NCI-H128 (cell line): ENCODE measurements around the gene CRTC1.
"Not testable (repeated sequence)": the region's sequence is repeated elsewhere in the genome, so short reads cannot be mapped to it uniquely, and the experiment has no call there.

Source experiments
- DNase-seq: peaks from one replicate; lab custom pipeline; 2025; ENCODE audit not compliant: unreplicated experiment; lab: John Stamatoyannopoulos, UW

CRTC1 gene

DNA sequence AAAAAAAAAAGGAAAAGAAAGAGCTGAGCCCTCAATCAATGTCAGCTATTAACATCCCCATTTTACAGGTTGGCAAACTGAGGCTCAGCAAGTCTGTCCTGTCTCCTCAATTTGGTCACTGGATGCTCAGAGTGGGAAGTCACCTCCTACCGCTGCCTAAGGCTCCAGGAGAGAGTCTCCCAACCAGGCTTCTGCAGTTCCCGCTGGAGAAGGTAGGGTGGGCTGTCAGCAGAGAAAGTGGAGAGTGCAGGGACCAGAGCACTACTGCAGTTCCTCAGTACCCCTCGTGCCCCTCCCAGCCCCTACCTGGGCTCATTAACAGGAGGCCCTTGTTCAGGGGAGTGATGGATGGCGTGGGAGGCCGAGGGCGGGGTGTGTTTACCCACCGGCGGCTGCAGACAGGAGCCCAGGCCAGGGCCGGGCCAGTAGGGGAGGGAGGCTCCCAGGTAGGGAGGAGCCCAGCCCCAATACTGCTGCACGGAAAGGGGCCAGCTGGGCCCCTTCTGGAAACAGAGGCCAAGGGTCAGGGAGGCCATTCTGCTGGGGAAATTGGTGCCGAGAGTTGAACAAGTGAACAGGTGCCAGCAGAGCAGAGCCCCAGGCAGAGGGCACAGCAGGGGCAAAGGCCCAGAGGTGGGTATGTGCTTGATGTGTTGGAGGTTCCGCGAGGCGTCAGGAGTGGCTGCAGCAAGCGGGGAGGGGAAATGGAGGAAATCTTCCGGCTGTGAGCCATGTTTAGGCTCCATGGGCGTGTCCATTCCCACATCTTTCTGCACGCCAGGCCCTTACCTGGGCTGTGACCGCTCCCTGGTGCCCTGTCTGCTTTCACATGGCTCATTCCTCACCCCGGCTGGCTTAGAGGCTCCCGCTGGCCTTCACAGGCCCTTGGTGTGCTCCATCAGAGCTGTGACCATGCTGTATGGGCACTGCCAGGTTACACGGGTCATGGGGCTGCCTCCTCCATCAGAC lies 115.2 kb downstream of the CRTC1 start:
- no peak for DNase-seq

DNA sequence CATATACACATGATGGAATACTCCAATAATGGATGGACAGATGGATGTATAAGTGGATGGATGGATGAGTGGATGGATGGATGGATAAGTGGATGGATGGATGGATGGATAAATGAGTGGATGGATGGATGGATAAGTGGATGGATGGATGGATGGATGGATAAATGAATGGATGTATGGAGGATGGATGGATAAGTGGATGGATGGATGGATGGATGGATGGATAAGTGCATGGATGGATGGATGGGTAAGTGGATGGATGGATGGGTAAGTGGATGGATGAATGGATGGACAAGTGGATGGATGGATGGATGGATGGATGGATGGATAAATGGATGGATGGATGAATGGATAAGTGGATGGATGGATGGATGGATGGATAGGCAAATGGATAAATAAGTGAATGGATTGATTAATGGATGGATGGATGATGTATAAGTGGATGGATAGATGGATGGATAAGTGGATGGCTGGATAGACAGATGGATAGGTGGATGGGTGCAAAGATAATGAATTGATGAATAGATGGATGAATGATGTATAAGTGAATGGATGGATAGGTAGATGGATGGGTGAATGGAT lies 116.0 kb downstream of the CRTC1 start:
- no peak for DNase-seq

DNA sequence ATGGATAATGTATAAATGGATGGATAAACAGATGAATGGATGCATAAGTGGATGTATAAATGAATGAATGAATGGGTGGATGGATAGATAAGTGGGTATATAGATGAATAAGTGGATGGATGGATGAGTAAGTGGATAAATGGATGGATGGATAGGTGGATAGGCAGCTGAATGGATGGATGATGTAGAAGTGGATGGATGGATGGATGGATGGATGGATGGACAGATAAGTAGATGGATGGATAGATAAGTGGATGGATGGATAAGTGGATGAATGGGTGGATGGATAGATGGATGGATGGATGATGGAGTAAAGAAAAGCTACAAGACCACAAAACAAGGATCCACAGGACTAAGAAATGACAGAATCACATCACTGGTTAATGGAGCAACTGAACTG lies 116.6 kb downstream of the CRTC1 start:
- DNase-seq, result no peak

DNA sequence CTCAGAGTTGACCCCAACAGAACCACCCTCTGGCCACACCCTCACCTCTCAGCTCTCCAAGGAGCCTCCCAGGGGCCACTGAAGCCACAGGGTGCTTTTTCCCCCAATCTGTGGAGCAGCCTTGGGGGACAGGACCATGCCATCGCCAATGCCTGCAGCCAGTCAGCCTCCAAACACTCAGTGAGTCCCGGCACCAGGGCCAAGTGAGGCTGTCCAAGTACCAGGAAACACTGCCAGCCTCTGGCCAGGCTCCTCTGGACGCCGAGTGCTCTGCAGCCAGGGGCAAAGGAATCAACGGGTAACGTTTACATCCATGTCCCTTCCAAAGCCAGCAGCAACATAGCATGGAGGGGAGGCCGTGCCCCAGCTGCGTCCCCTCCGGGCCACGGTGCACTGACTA lies 117.2 kb downstream of the CRTC1 start:
- DNase-seq, result no peak

DNA sequence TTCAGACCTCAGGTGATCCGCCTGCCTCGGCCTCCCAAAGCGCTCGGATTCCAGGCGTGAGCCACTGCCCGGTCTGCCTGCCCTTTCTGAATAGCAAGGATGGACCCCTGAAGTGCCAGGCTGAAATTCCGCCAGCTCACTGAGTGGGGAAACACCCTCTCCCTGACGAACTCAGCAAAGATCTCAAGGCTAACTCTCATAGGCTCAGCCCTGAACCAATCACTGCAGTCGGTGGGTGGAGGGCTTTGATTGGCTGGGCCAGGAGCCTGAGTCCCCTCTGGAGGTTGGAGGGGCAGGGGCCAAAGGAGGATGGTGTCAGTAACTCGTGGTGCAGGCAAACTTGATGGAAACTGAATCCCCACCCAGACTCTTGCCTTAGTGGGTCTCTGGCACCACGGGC lies 118.9 kb downstream of the CRTC1 start:
- no peak for DNase-seq

DNA sequence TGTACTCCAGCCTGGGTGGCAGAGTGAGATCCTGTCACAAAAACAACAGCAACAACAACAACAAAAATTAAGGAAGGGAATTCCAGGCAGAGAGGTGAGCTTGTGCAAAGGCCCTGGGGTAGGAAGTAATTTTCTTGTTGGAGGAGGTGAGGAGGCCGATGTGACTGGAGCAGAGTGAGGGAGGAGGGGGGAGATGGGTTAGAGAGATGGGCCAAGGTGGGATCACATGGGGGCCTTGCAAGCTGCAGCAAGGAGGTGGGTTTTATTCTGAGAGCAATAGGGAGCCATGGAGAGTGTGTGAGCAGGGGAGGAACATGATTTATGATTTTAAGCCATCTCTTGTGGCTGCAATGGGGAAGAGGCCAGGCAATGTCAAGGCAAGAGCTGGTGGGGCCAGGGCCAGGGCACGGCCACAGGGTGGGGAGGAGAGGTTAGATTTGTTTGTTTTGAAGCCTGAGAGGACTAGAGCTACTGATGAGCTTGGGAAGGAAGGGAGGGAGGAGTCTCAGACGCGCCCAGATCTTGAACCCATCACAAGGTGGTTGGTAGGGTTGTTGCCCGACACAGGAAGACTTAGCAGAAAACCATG lies 120.2 kb downstream of the CRTC1 start:
- DNase-seq, result no peak

DNA sequence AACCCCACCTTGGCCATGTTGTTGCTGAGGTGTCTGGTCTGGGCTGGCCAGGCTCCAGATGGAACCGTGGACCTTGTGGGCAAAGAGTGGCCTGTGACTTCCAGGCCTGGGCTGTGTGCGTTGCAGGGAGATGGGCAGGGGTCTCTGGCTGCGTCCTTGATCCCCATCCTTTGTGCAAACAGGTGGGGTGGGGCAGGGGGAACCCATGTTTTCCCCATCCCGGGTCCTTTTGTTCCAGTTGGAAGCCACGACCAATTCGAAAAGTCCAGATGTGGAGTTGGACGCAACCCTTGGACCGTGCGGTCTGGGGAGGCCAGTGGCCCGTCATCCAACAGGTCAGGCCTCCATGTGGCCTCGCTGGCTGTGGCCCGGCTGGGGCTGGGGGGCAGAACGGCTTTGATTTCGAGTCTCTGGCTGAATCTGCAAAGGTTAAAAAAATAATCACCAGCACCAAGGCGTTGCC lies 120.7 kb downstream of the CRTC1 start:
- no peak for DNase-seq

DNA sequence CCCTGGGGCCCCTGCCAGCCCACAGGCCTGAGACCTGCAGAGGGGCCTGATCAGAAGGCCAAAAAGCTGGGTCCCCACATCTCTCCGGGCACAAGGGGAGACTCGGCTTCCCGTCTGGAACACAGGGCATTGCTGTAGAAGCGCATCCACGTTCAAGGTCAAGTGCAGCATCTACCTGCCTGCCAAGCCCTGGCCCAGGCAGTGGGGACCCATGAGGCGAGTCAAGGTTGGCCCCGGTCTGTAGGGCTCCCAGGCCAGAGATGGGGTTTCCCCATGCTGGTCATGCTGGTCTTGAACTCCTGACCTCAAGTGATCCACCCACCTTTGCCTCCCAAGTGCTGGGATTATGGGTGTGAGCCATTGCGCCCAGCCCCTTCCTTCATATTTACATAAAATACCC lies 121.2 kb downstream of the CRTC1 start:
- DNase-seq, result no peak

DNA sequence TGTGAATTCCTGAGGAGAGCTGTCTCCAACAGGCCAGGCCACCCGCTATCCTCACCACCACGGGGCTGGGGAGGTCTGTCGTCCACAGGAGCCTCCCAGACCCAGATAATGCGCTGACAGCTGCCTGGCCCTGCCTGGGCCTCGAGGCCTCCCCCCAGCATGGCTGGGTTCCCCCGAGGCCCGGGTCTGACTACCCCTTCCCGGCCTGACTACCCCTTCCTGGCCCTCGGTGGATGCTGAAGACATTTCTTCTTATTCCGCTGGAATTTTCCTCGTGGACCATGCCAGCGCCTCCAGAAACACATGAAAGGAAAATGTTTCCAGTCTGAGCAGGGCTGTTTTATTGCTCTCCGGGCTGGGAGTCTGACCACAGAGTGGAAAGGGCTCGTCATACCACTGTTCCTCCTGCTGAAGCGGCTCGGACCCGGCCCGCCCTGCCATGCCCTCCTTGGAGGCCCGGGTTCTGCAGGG lies 124.4 kb downstream of the CRTC1 start:
- DNase-seq, result no peak

DNA sequence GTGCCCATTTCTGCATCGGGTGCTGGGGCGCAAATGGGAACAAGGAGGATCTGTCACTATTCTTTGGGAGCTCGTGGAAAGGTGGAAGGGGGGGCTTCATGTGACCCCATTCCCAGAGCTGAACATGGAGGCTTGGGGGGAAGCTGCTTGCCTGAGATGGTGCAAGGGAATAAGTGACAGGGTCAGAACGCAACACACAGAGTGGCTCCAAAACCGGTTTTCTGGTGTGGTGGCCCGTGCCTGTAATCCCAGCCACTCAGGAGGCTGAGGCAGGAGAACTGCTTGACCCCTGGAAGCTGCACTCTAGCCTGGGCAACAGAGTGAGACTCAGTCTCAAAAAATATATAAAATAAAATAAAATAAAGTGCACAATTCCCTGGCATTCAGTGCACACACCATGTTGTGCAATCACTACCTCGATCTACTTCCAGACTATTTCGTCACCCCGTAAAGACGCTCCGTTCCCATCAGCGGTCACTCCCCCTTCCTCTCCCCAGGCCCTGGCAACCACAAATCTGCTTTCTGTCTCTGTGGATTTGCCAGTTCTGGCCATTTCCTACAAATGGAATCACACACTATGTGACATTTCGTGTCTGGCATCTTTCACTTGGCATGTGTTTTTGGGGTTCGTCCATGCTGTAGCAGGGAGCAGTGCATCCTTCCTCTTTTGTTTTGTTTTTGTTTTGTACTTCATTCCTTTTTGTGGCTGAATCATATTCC lies 125.8 kb downstream of the CRTC1 start:
- DNase-seq, result no peak

DNA sequence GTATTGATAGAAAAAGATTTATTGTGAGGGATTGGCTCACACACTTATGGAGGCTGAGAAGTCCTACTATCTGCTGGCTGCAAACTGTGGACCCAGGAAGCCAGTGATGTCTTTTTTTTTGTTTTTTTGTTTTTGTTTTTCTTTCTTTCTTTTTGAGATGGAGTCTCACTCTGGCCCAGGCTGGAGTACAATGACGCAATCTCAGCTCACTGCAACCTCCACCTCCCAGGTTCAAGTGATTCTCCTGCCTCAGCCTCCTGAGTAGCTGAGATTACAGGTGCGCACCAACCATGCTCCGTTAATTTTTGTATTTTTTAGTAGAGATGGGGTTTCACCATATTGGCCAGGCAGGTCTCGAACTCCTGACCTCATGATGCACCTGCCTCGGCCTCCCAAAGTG lies 128.2 kb downstream of the CRTC1 start:
- DNase-seq, result not testable (repeated sequence)

DNA sequence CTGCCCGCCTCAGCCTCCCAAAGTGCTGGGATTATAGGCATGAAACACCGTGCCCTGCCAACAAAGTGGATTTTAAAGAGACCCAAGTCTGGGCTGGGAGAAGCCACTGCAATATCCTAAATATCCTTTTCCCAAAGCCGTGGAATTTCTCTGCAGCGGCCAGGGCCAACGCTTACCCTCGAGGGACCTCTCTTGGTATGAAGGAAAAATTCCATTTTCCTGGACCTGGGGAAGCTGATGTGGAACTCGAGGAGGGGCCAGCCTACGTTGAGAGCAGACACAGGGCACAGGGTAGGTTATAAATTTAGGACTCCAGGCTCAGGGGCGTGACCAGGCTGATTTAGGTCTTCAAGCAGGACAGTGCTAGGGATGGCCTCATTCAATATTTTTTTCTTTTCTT lies 130.6 kb downstream of the CRTC1 start:
- DNase-seq, result no peak

DNA sequence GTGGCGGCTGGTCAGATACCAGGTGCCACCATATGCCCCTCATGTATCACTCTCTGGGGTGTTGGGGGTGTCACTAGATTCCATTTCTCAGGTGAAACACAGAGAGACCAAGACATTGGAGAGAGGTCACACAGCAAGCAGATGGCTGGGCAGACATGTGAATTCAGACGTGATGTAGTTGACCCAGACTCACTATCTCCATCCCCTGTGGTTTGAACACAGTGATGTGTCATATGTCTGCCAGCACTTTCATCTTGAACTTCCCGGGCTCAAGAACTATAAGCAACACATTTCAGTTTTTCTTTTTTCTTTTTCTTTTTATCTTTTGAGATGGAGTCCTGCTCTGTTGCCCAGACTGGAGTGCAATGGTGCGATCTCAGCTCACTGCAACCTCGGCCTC lies 132.2 kb downstream of the CRTC1 start:
- DNase-seq, result no peak

DNA sequence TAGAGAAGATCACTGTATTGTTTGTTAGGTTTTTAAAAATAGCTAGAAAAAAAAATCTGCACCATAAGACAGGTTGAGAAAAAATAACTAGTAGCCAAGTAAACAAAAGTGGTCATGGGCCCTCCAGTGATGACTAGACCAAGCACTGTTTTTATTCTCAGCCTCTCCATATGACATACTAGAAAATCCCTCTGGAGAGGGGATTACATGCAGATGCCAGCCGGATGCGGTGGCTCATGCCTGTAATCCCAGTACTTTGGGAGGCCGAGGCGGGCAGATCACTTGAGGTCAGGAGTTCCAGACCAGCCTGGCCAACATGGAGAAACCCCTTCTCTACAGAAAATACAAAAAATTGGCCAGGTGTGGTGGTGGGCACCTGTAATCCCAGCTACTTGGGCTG lies 133.2 kb downstream of the CRTC1 start:
- not testable (repeated sequence) for DNase-seq

DNA sequence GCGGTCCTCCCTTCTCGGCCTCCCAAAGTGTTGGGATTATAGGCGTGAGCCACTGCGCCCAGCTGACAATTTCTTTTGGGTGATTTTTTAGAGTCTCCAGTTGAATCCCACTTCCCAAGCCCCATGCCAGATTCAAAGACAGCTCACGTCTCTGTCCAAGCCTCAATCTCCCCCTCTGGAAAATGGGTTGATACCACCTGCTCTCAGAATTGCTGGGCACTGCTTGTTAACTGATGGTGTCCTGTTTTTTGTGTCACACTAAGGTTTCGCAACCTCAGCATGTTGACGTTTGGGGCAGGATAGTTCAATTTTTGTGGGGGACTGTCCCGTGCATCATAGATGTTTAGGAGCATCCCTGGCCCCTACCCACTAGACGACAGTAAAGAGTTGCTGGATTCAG lies 134.1 kb downstream of the CRTC1 start:
- no peak for DNase-seq

DNA sequence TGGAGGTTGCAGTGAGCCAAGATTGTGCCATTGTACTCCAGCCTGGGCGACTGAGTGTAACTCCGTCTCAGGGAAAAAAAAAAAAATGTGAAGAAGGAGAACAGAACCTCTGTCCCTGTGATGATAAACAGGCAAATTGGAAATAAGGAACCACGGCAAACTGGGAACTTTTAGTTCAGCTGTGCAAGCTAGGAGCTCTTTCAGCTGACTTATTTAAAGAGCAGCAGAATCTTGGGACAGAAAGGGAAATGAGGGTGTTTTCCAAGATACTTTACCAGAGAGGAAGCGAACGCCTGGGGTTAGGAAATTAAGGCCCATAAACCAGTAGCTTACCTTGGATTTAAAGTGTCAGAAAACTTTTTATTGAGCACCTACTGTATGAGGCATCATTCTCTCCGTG lies 145.3 kb downstream of the CRTC1 start:
- DNase-seq, result no peak

DNA sequence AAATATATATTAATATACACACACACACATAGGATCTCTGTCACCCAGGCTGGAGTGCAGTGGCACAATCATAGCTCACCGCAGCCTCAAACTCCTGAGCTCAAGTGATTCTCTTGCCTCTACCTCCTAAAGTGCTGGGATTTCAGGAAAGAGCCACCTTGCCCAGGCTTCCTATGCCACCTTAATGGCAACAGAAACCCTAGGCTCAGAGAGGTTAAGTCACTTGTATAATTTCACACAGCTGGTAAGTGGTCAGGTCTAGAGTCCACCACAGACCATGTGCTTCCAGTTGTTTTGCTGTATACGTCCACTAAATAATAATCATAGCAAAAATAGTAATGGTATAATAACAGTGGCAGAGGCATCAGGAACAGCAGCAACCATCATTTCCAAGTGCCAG lies 147.0 kb downstream of the CRTC1 start:
- DNase-seq, result no peak

DNA sequence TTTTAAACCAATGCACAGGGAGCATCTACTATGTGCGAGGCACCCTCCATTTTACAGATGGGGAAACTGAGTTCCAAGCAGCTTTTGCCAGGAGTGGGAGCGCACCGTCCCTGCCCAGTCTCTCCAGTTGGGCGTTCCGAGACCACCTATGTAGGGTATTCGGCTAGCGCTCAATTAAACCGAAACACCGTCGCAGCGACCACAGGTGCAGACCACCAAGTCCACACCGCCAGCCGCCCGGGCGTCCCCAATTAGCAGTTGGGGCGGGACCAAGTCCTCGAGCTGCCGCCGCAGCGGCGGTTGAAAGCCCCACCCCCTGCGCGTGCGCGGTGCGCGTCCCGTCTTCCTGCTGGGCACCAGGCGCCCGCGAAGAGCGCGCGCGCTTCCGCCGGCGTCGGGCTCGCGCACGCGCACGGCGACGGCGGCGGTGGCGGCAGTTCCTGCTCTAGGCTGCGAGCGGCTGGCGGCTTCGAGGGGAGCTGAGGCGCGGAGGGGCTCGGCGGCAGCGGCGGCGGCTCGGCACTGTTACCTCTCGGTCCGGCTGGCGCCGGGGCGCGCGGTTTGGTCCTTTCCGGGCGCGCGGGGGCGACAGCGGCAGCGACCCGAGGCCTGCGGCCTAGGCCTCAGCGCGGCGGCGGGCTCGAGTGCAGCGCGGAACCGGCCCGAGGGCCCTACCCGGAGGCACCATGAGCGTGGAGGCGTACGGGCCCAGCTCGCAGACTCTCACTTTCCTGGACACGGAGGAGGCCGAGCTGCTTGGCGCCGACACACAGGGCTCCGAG lies 148.2 kb downstream of the CRTC1 start, which contains the start of gene UPF1:
Gene UPF1 (plus strand): TSS at position 436 of the 782 bp plus-strand sequence. CDS start 251 bp downstream, at position 687.
- peak; percentile 90 for DNase-seq
